Inflammatory macrophage treated with lipopolysaccharide for 1 hour (primary cell): ENCODE measurements around the gene CXCL1.

Experiments
- DNase-seq, 2 donors: peaks; one replicate each; pipeline ENCODE4 v3.0.0-alpha.2; 2020 to 2022

Gene CXCL1

GRCh38 chr4:73919691-73920090 is 50.5 kb downstream of the CXCL1 start:
- DNase-seq, result no peak
